Brain (organoid and tissue), 1 donor: ENCODE measurements around the gene CYP2E1. TPM values are rescaled to one million over a fixed set of nuclear protein-coding genes. Genes with fewer than 3 reads are reported as not detected.

Source experiments
- polyA plus RNA-seq: library from polyadenylated mRNA; stranded (reverse); fragments of 350-450 nt; fragmentation: Illumina TruSeq; extraction: RNeasy Lipid Tissue Mini Kit (QIAGEN cat#74804); gene quantifications from one replicate; pipeline ENCODE4 v1.2.3, GENCODE V29; 2015; ENCODE audit warnings: low read depth, low replicate concordance; ENCODE audit not compliant: insufficient read depth

The CYP2E1 gene
- polyA plus RNA-seq, 1 donor from 2014 or later, result 1.6 TPM

Other genes starting within 250 kb of the CYP2E1 start
- gene TUBGCP2, start 218.5 kb upstream of the CYP2E1 start, polyA plus RNA-seq, result 58.0 TPM
- 39.1 TPM for gene ZNF511, start 218.4 kb upstream of the CYP2E1 start, polyA plus RNA-seq
- 52.8 TPM for gene CALY, start 190.5 kb upstream of the CYP2E1 start, polyA plus RNA-seq
- gene PRAP1, start 180.0 kb upstream of the CYP2E1 start, polyA plus RNA-seq, result not detected
- 3.5 TPM for gene FUOM, start 169.3 kb upstream of the CYP2E1 start, polyA plus RNA-seq
- 132 TPM for gene ECHS1, start 154.0 kb upstream of the CYP2E1 start, polyA plus RNA-seq
- 7.9 TPM for gene PAOX, start 148.1 kb upstream of the CYP2E1 start, polyA plus RNA-seq
- 31.3 TPM for gene MTG1, start 133.2 kb upstream of the CYP2E1 start, polyA plus RNA-seq
- 9.2 TPM for gene SPRN, start 102.7 kb upstream of the CYP2E1 start, polyA plus RNA-seq
- gene SCART1, start 73.4 kb upstream of the CYP2E1 start, polyA plus RNA-seq, result not detected
- 2.9 TPM for gene SYCE1, start 38.2 kb downstream of the CYP2E1 start, polyA plus RNA-seq
- not detected for gene FRG2B, start 99.4 kb downstream of the CYP2E1 start, polyA plus RNA-seq